ENCODE measurements around the gene WNK2.

The WNK2 gene

GRCh38 chr9:93244101-93244500, 60.2 kb downstream of the WNK2 start:
- no peak for DNase-seq (ENCODE audit: low read depth in 1 of 2, low spot score in 1 of 2)
- H3K27me3 ChIP-seq (ENCODE audit: insufficient read depth, poor library complexity, severe bottlenecking): peaks cover 16% of the 10 kb centered on the region
- H3K4me3 ChIP-seq (replicated peaks; ENCODE audit: insufficient read depth, low read length): no peak overlapping the region
- no peak overlapping the region for H3K27ac ChIP-seq (replicated peaks)
- TF ChIP-seq, protein P1, sequence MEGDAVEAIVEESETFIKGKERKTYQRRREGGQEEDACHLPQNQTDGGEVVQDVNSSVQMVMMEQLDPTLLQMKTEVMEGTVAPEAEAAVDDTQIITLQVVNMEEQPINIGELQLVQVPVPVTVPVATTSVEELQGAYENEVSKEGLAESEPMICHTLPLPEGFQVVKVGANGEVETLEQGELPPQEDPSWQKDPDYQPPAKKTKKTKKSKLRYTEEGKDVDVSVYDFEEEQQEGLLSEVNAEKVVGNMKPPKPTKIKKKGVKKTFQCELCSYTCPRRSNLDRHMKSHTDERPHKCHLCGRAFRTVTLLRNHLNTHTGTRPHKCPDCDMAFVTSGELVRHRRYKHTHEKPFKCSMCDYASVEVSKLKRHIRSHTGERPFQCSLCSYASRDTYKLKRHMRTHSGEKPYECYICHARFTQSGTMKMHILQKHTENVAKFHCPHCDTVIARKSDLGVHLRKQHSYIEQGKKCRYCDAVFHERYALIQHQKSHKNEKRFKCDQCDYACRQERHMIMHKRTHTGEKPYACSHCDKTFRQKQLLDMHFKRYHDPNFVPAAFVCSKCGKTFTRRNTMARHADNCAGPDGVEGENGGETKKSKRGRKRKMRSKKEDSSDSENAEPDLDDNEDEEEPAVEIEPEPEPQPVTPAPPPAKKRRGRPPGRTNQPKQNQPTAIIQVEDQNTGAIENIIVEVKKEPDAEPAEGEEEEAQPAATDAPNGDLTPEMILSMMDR (IDR thresholded peaks at IDR 0.05; ENCODE audit: insufficient read depth, low read length): no peak
- TF ChIP-seq POLR2AphosphoS5 (IDR thresholded peaks at IDR 0.05; ENCODE audit: low read depth) (no peak), GABPA (IDR thresholded peaks at IDR 0.05; ENCODE audit: low read depth) (no peak), SPI1 (IDR thresholded peaks at IDR 0.05; ENCODE audit: borderline replicate concordance, low read depth) (no peak)
- TF ChIP-seq, protein P2, sequence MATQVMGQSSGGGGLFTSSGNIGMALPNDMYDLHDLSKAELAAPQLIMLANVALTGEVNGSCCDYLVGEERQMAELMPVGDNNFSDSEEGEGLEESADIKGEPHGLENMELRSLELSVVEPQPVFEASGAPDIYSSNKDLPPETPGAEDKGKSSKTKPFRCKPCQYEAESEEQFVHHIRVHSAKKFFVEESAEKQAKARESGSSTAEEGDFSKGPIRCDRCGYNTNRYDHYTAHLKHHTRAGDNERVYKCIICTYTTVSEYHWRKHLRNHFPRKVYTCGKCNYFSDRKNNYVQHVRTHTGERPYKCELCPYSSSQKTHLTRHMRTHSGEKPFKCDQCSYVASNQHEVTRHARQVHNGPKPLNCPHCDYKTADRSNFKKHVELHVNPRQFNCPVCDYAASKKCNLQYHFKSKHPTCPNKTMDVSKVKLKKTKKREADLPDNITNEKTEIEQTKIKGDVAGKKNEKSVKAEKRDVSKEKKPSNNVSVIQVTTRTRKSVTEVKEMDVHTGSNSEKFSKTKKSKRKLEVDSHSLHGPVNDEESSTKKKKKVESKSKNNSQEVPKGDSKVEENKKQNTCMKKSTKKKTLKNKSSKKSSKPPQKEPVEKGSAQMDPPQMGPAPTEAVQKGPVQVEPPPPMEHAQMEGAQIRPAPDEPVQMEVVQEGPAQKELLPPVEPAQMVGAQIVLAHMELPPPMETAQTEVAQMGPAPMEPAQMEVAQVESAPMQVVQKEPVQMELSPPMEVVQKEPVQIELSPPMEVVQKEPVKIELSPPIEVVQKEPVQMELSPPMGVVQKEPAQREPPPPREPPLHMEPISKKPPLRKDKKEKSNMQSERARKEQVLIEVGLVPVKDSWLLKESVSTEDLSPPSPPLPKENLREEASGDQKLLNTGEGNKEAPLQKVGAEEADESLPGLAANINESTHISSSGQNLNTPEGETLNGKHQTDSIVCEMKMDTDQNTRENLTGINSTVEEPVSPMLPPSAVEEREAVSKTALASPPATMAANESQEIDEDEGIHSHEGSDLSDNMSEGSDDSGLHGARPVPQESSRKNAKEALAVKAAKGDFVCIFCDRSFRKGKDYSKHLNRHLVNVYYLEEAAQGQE (IDR thresholded peaks at IDR 0.05; ENCODE audit: insufficient replicate concordance, low read depth): no peak

GRCh38 chr9:93244510-93245436, 60.8 kb downstream of the WNK2 start:
- no peak for DNase-seq (ENCODE audit: low read depth in 1 of 2, low spot score in 1 of 2)
- no peak overlapping the region for H3K27ac ChIP-seq (replicated peaks)
- no peak overlapping the region for H3K4me3 ChIP-seq (replicated peaks; ENCODE audit: insufficient read depth, low read length)
- TF ChIP-seq POLR2AphosphoS5 (IDR thresholded peaks at IDR 0.05; ENCODE audit: low read depth): no peak
- TF ChIP-seq, protein P2 (IDR thresholded peaks at IDR 0.05; ENCODE audit: insufficient replicate concordance, low read depth): no peak
- TF ChIP-seq, protein P1 (IDR thresholded peaks at IDR 0.05; ENCODE audit: insufficient read depth, low read length): no peak
- no peak for TF ChIP-seq SPI1 (IDR thresholded peaks at IDR 0.05; ENCODE audit: borderline replicate concordance, low read depth)
- H3K27me3 ChIP-seq (ENCODE audit: insufficient read depth, poor library complexity, severe bottlenecking): peaks cover 16% of the 10 kb centered on the region

GRCh38 chr9:93245437-93245970, 61.6 kb downstream of the WNK2 start:
- DNase-seq (ENCODE audit: low read depth in 1 of 2, low spot score in 1 of 2): no peak
- no peak for TF ChIP-seq POLR2AphosphoS5 (IDR thresholded peaks at IDR 0.05; ENCODE audit: low read depth)
- TF ChIP-seq, protein P2 (IDR thresholded peaks at IDR 0.05; ENCODE audit: insufficient replicate concordance, low read depth): no peak
- TF ChIP-seq, protein P1 (IDR thresholded peaks at IDR 0.05; ENCODE audit: insufficient read depth, low read length): no peak
- TF ChIP-seq GABPA (IDR thresholded peaks at IDR 0.05; ENCODE audit: low read depth): no peak
- TF ChIP-seq SPI1 (IDR thresholded peaks at IDR 0.05; ENCODE audit: borderline replicate concordance, low read depth): no peak
- H3K27me3 ChIP-seq (ENCODE audit: insufficient read depth, poor library complexity, severe bottlenecking): peaks cover 16% of the 10 kb centered on the region
- no peak overlapping the region for H3K27ac ChIP-seq (replicated peaks)
- H3K4me3 ChIP-seq (replicated peaks; ENCODE audit: insufficient read depth, low read length): no peak overlapping the region

Measured in HL-60 (cell line).